Fibroblast of mammary gland (primary cell): ENCODE measurements around the gene JHY.
A peak's percentile ranks its signal among the peaks of the same experiment; 100 is the strongest.

Experiments
- DNase-seq: peaks from one replicate; pipeline ENCODE4 v3.0.0-alpha.2; 2010; ENCODE audit warnings: low read depth
- H3K4me3 ChIP-seq: 2 replicates; pipeline ENCODE4 v1.5.1; 2011; ENCODE audit warnings: low read depth, mild to moderate bottlenecking, low read length, moderate library complexity; ENCODE audit not compliant: control insufficient read depth
- CTCF ChIP-seq: conservative IDR thresholded peaks from 2 replicates; pipeline ENCODE4 v1.5.1; 2011; ENCODE audit warnings: low read depth, low read length, inconsistent platforms; ENCODE audit not compliant: control insufficient read depth, insufficient read depth

The JHY gene

GRCh38 chr11:122848186-122848585, 34.4 kb upstream of the JHY start:
- TF ChIP-seq CTCF = no peak
- no peak for DNase-seq
- H3K4me3 ChIP-seq = no peak overlapping the region

- peak; percentile 67 for DNase-seq
- TF ChIP-seq CTCF = no peak
- H3K4me3 ChIP-seq = no peak overlapping the region
These were observed 32.4 kb upstream of the JHY start for GRCh38 chr11:122850076-122850631.

- no peak for TF ChIP-seq CTCF
- DNase-seq = no peak
- no peak overlapping the region for H3K4me3 ChIP-seq
These were observed 31.1 kb upstream of the JHY start for GRCh38 chr11:122851366-122851966.

- TF ChIP-seq CTCF = no peak
- H3K4me3 ChIP-seq = no peak overlapping the region
- DNase-seq = peak; percentile 70
These were observed 30.3 kb upstream of the JHY start for GRCh38 chr11:122852074-122852795.

GRCh38 chr11:122852796-122853160, 29.8 kb upstream of the JHY start:
- TF ChIP-seq CTCF = no peak
- DNase-seq = no peak
- no peak overlapping the region for H3K4me3 ChIP-seq

GRCh38 chr11:122853261-122853660, 29.3 kb upstream of the JHY start:
- TF ChIP-seq CTCF = no peak
- DNase-seq = no peak
- no peak overlapping the region for H3K4me3 ChIP-seq

- peak; percentile 64 for TF ChIP-seq CTCF
- DNase-seq = peak; percentile 86
- no peak overlapping the region for H3K4me3 ChIP-seq
These were observed 28.6 kb upstream of the JHY start for GRCh38 chr11:122853971-122854446.
